Naive thymus-derived CD4-positive, alpha-beta T cell (primary cell): Measurements from ENCODE around the gene LYPLAL1. TPM values are rescaled to one million over a fixed set of nuclear protein-coding genes. Genes with fewer than 3 reads are reported as not detected.

Source experiments
- ATAC-seq: fragments of 150-1000 bp; cut with Tn5 transposase; 2 replicates; pipeline ENCODE4 v1.10.0; 2021; ENCODE audit warnings: mild to moderate bottlenecking, moderate library complexity
- CTCF ChIA-PET: fragments of 350-600 bp; sonication (Branson Sonifier 250); formaldehyde crosslinking; loops from one replicate; lab custom pipeline; 2021; ENCODE audit warnings: antibody characterized with exemption; lab: Charles Lee
- POLR2A ChIA-PET: fragments of 350-600 bp; sonication (Branson Sonifier 250); formaldehyde crosslinking; loops from one replicate; lab custom pipeline; 2021; ENCODE audit warnings: antibody characterized with exemption, inconsistent platforms; lab: Charles Lee
- DNase-seq, 9 donors: peaks; one replicate each; pipeline versions ENCODE4 v3.0.0 to v3.0.0-alpha.2; 2020 to 2022; ENCODE audit warnings: mixed read lengths in 1 of 9
- H3K27ac ChIP-seq: one replicate; pipeline ENCODE4 v1.7.0; 2013; ENCODE audit warnings: mild to moderate bottlenecking, low read depth, low read length, moderate library complexity
- H3K27me3 ChIP-seq, 2 donors: one replicate each; pipeline ENCODE4 v1.7.0; 2013; ENCODE audit warnings: low read length in 2 of 2, mild to moderate bottlenecking in 2 of 2, moderate library complexity in 2 of 2; ENCODE audit not compliant: control insufficient read depth in 2 of 2, insufficient read depth in 2 of 2
- H3K36me3 ChIP-seq, 3 experiments: 1 replicate in 2 of 3; 2 replicates in 1 of 3; pipeline ENCODE4 v1.7.0; 2013; ENCODE audit warnings: low read length in 3 of 3, mild to moderate bottlenecking in 3 of 3, moderate library complexity in 1 of 3; ENCODE audit not compliant: insufficient read depth in 3 of 3, control insufficient read depth in 2 of 3
- H3K4me1 ChIP-seq, 2 donors: one replicate each; pipeline ENCODE4 v1.7.0; 2013; ENCODE audit warnings: low read length in 2 of 2, mild to moderate bottlenecking in 2 of 2, moderate library complexity in 1 of 2; ENCODE audit not compliant: control insufficient read depth in 2 of 2, insufficient read depth in 2 of 2
- H3K4me3 ChIP-seq: 2 replicates; pipeline ENCODE4 v1.7.0; 2013; ENCODE audit warnings: mild to moderate bottlenecking, low read length
- H3K9me3 ChIP-seq, 3 experiments: 1 replicate in 2 of 3; 2 replicates in 1 of 3; pipeline ENCODE4 v1.7.0; 2013; ENCODE audit warnings: low read length in 3 of 3; ENCODE audit not compliant: control insufficient read depth in 2 of 3
- H3K27ac Mint-ChIP-seq, 9 donors: one replicate each; pipeline ENCODE4 v1.8.0; 2020 to 2022; ENCODE audit warnings: mixed read lengths in 9 of 9, mild to moderate bottlenecking in 8 of 9, moderate library complexity in 5 of 9, inconsistent platforms in 2 of 9
- H3K27me3 Mint-ChIP-seq, 5 donors: one replicate each; pipeline ENCODE4 v1.8.0; 2021 to 2022; ENCODE audit warnings: mixed read lengths in 5 of 5, mild to moderate bottlenecking in 1 of 5
- H3K36me3 Mint-ChIP-seq, 5 donors: one replicate each; pipeline ENCODE4 v1.8.0; 2020 to 2022; ENCODE audit warnings: mixed read lengths in 5 of 5, mild to moderate bottlenecking in 3 of 5, inconsistent platforms in 1 of 5
- H3K4me1 Mint-ChIP-seq, 7 donors: one replicate each; pipeline ENCODE4 v1.8.0; 2020 to 2022; ENCODE audit warnings: mixed read lengths in 7 of 7, mild to moderate bottlenecking in 3 of 7, inconsistent platforms in 1 of 7
- H3K4me3 Mint-ChIP-seq, 10 donors: one replicate each; pipeline ENCODE4 v1.8.0; 2020 to 2022; ENCODE audit warnings: mild to moderate bottlenecking in 10 of 10, mixed read lengths in 10 of 10, moderate library complexity in 6 of 10, inconsistent platforms in 2 of 10
- H3K9me3 Mint-ChIP-seq, 11 donors: one replicate each; pipeline ENCODE4 v1.8.0; 2020 to 2022; ENCODE audit warnings: mixed read lengths in 11 of 11, mild to moderate bottlenecking in 4 of 11, inconsistent platforms in 1 of 11, moderate library complexity in 1 of 11
- intact Hi-C, 2 donors: fragments of 100-400 bp; cut with micrococcal nuclease; formaldehyde crosslinking; loops; one replicate each; pipeline ENCODE4 v1.15.1; 2023
- polyA plus RNA-seq, 2 donors: library from polyadenylated mRNA; unstranded; fragments of 300-500 nt; fragmentation: Illumina TruSeq; gene quantifications; one replicate each; pipeline ENCODE4 v1.2.3, GENCODE V29; 2021
- total RNA-seq, 6 experiments: library from RNA in 5 of 6; stranded (reverse) in 5 of 6; gene quantifications; 1 replicate in 5 of 6; 2 replicates in 1 of 6; pipeline ENCODE4 v1.2.3 and lab custom pipeline; 2021 to 2026

The LYPLAL1 gene
- total and polyA plus RNA-seq, 7 experiments from 2014 or later: 12.2 to 33.0 (median 20.9) TPM

- Mint-ChIP-seq H3K36me3 (peaks cover 4 to 42% (median 27%) of the 10 kb centered on the region in 5 donors), H3K27me3 (no peaks in the 10 kb centered on the region), H3K27ac (no peak overlapping the region), H3K4me1 (peaks cover 30 to 83% (median 74%) of the 10 kb centered on the region in 7 donors), H3K4me3 (peak overlapping the region in 1 of 10 donors; percentile 8), H3K9me3 (no peaks in the 10 kb centered on the region)
- Histone ChIP-seq H3K27me3 (no peaks in the 10 kb centered on the region), H3K27ac (no peak overlapping the region), H3K9me3 (no peaks in the 10 kb centered on the region), H3K36me3 (no peaks in the 10 kb centered on the region), H3K4me3 (no peak overlapping the region), H3K4me1 (peaks cover 11 to 12% of the 10 kb centered on the region in 2 donors)
- no peak for DNase-seq
- intact Hi-C loops: loop anchor here in 1 of 2 donors (10.0 kb wide), 1 partner anchor 834 kb away; the partner anchor contains the start of gene TGFB2
- ATAC-seq: no peak
- CTCF ChIA-PET: no interaction called here
- POLR2A ChIA-PET: no interaction called here
Measured at GRCh38 chr1:219179293-219179692, 5.6 kb downstream of the LYPLAL1 start.

DNA sequence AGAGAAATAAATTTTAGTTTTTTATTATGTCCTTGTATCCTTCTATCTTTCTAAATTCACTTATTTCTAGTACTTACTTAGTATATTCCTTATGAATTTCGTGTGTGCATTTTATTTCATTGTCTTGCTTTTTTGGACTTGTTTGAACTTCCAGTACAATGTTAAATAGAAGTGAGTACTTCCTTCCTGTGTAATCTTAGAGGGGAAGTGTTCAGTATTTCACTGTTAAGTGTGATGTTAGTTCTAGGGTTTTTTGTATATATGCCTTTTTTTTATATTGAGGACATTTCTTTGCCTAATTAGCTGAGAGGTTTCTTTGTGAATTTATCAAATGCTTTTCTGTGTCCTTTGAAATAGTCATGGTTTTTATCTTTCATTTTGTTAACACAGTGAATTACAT, 10.7 kb downstream of the LYPLAL1 start:
- CTCF ChIA-PET: no interaction called here
- Histone ChIP-seq H3K36me3 (peaks cover 0 to 4% (median 0%) of the 10 kb centered on the region in 3 experiments), H3K27me3 (no peaks in the 10 kb centered on the region), H3K27ac (no peak overlapping the region), H3K9me3 (no peaks in the 10 kb centered on the region), H3K4me1 (peaks cover 0 to 3% of the 10 kb centered on the region in 2 donors), H3K4me3 (no peak overlapping the region)
- Mint-ChIP-seq H3K36me3 (peaks cover 9 to 55% (median 42%) of the 10 kb centered on the region in 5 donors), H3K27me3 (no peaks in the 10 kb centered on the region), H3K9me3 (peaks cover 0 to 2% (median 0%) of the 10 kb centered on the region in 11 donors), H3K27ac (peak overlapping the region in 2 of 9 donors; percentile 39 to 43), H3K4me1 (peaks cover 26 to 70% (median 64%) of the 10 kb centered on the region in 7 donors), H3K4me3 (peak overlapping the region in 6 of 10 donors; percentile 26 to 74 (median 56))
- DNase-seq (no peak), ATAC-seq (no peak)
- POLR2A ChIA-PET: no interaction called here
- intact Hi-C loops: loop anchor here in 1 of 2 donors (1.0 kb wide), 1 partner anchor 10 kb away; no protein-coding TSS in a partner anchor

GRCh38 chr1:219185486-219186117, 11.9 kb downstream of the LYPLAL1 start:
- H3K27ac Mint-ChIP-seq: no peak overlapping the region
- Histone ChIP-seq H3K27me3 (no peaks in the 10 kb centered on the region), H3K27ac (no peak overlapping the region), H3K9me3 (no peaks in the 10 kb centered on the region), H3K4me1 (peaks cover 0 to 3% of the 10 kb centered on the region in 2 donors), H3K36me3 (peaks cover 0 to 4% (median 0%) of the 10 kb centered on the region in 3 experiments), H3K4me3 (no peak overlapping the region)
- no peaks in the 10 kb centered on the region for H3K27me3 Mint-ChIP-seq
- CTCF ChIA-PET: no interaction called here
- peaks cover 28 to 64% (median 62%) of the 10 kb centered on the region in 7 donors for H3K4me1 Mint-ChIP-seq
- intact Hi-C loops: no loop called here
- no peak for ATAC-seq
- peaks cover 9 to 51% (median 38%) of the 10 kb centered on the region in 5 donors for H3K36me3 Mint-ChIP-seq
- H3K9me3 Mint-ChIP-seq: peaks cover 0 to 2% (median 0%) of the 10 kb centered on the region in 11 donors
- POLR2A ChIA-PET: no interaction called here
- H3K4me3 Mint-ChIP-seq: peak overlapping the region in 1 of 10 donors; percentile 31
- DNase-seq: no peak

- Histone ChIP-seq H3K27ac (no peak overlapping the region), H3K36me3 (peaks cover 0 to 4% (median 0%) of the 10 kb centered on the region in 3 experiments), H3K27me3 (no peaks in the 10 kb centered on the region), H3K9me3 (no peaks in the 10 kb centered on the region), H3K4me1 (no peaks in the 10 kb centered on the region), H3K4me3 (no peak overlapping the region)
- ATAC-seq (no peak), DNase-seq (no peak)
- Mint-ChIP-seq H3K4me3 (peak overlapping the region in 1 of 10 donors; percentile 41), H3K4me1 (peaks cover 20 to 52% (median 38%) of the 10 kb centered on the region in 7 donors), H3K27ac (peak overlapping the region in 2 of 9 donors; percentile 4 to 56), H3K27me3 (no peaks in the 10 kb centered on the region), H3K36me3 (peaks cover 8 to 53% (median 35%) of the 10 kb centered on the region in 5 donors), H3K9me3 (peaks cover 0 to 2% (median 0%) of the 10 kb centered on the region in 11 donors)
- intact Hi-C loops: no loop called here
- CTCF ChIA-PET: no interaction called here
- POLR2A ChIA-PET: no interaction called here
Measured at GRCh38 chr1:219188331-219188803, 14.7 kb downstream of the LYPLAL1 start.

- peak overlapping the region in 1 of 10 donors; percentile 58 for H3K4me3 Mint-ChIP-seq
Measured at GRCh38 chr1:219189021-219189824, 15.5 kb downstream of the LYPLAL1 start.

GRCh38 chr1:219189952-219190351, 16.3 kb downstream of the LYPLAL1 start:
- Mint-ChIP-seq H3K27ac (no peak overlapping the region), H3K27me3 (no peaks in the 10 kb centered on the region), H3K36me3 (peaks cover 9 to 58% (median 37%) of the 10 kb centered on the region in 5 donors), H3K9me3 (peaks cover 0 to 2% (median 0%) of the 10 kb centered on the region in 11 donors), H3K4me1 (peaks cover 14 to 39% (median 23%) of the 10 kb centered on the region in 7 donors), H3K4me3 (no peak overlapping the region)
- Histone ChIP-seq H3K36me3 (peaks cover 0 to 11% (median 0%) of the 10 kb centered on the region in 3 experiments), H3K27me3 (no peaks in the 10 kb centered on the region), H3K4me1 (no peaks in the 10 kb centered on the region), H3K4me3 (no peak overlapping the region), H3K27ac (no peak overlapping the region), H3K9me3 (no peaks in the 10 kb centered on the region)
- DNase-seq (no peak), ATAC-seq (no peak)
- ChIA-PET CTCF (no interaction called here), POLR2A (interaction anchor here (0.6 to 1.0 kb wide), 2 partner anchors 15 to 163 kb away, joined by 4 read pairs; no protein-coding TSS in a partner anchor)
- intact Hi-C loops: no loop called here

More at GRCh38 chr1:219189021-219189824, 15.5 kb downstream of the LYPLAL1 start:
- H3K9me3 Mint-ChIP-seq: peaks cover 0 to 2% (median 0%) of the 10 kb centered on the region in 11 donors
- H3K4me3 ChIP-seq: no peak overlapping the region
- peaks cover 17 to 43% (median 29%) of the 10 kb centered on the region in 7 donors for H3K4me1 Mint-ChIP-seq
- no peaks in the 10 kb centered on the region for H3K4me1 ChIP-seq
- H3K36me3 Mint-ChIP-seq: peaks cover 11 to 56% (median 34%) of the 10 kb centered on the region in 5 donors
- no peaks in the 10 kb centered on the region for H3K27me3 ChIP-seq
- POLR2A ChIA-PET: interaction anchor here (0.6 to 1.0 kb wide), 2 partner anchors 15 to 162 kb away, joined by 4 read pairs; no protein-coding TSS in a partner anchor
- CTCF ChIA-PET: no interaction called here
- peak overlapping the region in 1 of 9 donors; percentile 55 for H3K27ac Mint-ChIP-seq
- intact Hi-C loops: no loop called here
- H3K9me3 ChIP-seq: no peaks in the 10 kb centered on the region
- ATAC-seq (no peak), DNase-seq (no peak)
- no peak overlapping the region for H3K27ac ChIP-seq
- peaks cover 0 to 9% (median 0%) of the 10 kb centered on the region in 3 experiments for H3K36me3 ChIP-seq
- no peaks in the 10 kb centered on the region for H3K27me3 Mint-ChIP-seq
